ENCODE results near the gene HNRNPD.
A peak's percentile ranks its signal among the peaks of the same experiment; 100 is the strongest.
"Not testable (repeated sequence)": the region's sequence is repeated elsewhere in the genome, so short reads cannot be mapped to it uniquely, and the experiment has no call there.

The HNRNPD gene

DNA sequence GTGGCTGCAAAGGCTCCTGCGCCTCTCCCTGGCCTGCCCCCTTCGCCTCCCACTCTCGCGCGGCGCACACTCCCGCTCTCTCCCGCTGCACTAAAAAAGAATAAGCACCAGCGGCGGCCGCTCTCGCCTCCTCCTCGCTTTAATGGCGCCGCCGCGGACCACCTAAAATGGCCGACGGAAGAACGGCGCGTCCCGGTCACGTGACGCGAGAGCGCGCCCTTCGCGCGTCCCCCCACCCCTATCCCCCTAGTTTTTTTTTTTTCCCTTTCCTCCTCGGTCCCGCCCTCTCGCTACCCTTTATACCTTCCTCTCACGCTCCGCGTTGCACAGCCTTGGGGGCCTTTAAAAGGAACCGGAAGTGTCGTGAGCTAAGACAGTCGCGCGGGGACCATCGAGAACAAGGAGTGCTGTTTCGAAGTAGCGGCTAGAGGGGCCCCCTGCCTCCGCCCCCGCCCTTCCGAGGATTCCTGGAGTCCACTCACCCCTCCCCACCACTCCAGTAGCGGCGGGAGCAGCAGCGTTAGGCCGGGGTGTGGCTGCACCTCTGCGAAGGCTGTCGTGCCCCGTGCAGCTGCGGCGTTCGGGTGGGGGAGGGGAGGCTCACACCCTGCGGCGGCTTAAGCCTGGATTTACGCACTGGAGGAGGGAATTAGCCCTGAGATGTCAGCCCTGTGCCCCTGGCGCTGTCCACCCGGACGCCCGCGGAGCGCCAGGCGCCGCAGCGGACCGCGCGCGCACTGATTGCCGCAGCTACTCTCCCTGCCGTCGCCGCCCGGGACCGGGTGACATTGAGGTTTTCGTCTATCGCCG lies at the start of gene HNRNPD:
TSS of gene HNRNPD (minus strand) at position 176 of the 810 bp plus-strand sequence. CDS start 313 bp downstream, outside the sequence.
- DNase-seq, result peak; percentile 91

- no peak for DNase-seq
These were observed 48.8 kb upstream of the HNRNPD start for GRCh38 chr4:82422616-82423015.

- no peak for DNase-seq
These were observed 48.2 kb upstream of the HNRNPD start for GRCh38 chr4:82421796-82422560.

DNA sequence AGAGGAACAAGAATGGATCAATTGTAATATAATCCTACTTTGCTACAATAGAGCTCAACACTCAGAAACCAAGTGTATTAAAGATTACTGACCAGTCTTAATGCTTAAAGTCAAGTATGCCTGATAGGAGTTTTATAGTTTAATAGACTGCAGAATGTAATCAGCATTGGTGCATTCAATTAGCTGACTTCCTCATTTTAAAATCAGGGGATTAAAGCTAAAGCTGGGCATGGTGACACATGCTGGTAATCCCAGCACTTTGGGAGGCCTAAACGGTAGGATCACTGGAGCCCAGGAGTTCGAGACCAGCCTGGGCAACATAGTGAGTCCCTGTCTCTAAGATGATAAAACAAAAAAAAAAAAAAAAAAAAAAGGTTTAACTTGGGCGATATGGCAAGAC lies 45.7 kb upstream of the HNRNPD start:
- no peak for DNase-seq

DNA sequence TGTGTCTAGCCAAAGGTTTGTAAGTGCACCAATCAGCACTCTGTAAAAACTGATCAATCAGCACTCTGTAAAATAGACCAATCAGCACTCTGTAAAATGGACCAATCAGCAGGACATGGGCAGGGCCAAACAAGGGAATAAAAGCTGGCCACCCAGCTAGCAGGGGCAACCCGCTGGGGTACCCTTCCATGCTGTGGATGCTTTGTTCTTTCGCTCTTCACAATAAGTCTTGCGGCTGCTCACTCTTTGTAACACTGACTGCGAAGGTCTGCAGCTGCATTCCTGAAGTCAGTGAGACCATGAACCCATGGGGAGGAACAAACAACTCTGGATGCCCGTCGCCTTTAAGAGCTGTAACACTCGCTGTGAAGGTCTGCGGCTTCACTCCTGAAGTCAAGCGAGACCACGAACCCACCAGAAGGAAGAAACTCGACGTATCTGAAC lies 42.2 kb upstream of the HNRNPD start:
- DNase-seq, result no peak

DNA sequence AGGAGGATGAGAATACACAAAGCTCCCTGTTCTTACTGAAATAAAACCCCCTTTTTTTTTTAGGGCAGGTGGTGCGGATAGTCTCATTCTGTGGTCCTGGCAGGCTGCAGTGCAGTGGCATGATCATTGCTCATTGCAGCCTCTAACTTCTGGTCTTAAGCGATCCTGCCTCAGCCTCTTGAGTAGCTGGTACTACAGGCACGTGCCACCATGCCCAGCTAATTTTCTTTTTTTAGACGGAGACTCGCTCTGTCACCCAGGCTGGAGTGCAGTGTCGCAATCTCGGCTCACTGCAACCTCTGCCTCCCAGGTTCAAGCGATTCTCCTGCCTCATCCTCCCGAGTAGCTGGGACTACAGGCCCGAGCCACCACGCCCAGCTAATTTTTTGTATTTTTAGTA lies 41.3 kb upstream of the HNRNPD start:
- DNase-seq, result not testable (repeated sequence)

DNA sequence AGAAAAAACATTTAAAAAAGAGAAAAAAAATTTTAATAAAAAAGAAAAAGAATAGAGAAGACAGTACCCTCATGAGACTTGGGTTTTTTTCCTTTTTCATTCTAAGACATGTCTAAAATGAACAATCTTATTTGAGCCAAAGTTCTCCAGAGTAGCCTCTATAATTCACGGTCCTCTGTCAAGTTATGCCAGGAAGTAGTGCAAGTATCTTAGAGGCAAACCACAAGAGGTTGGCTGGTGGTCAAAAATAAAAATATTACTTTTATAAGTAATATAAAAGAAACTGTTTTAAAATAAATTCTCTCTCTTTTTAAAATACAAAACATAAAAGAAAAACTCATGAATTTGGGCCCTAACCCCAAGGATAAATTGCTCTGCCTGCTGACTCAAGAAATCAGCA lies 29.9 kb upstream of the HNRNPD start:
- DNase-seq, result no peak

DNA sequence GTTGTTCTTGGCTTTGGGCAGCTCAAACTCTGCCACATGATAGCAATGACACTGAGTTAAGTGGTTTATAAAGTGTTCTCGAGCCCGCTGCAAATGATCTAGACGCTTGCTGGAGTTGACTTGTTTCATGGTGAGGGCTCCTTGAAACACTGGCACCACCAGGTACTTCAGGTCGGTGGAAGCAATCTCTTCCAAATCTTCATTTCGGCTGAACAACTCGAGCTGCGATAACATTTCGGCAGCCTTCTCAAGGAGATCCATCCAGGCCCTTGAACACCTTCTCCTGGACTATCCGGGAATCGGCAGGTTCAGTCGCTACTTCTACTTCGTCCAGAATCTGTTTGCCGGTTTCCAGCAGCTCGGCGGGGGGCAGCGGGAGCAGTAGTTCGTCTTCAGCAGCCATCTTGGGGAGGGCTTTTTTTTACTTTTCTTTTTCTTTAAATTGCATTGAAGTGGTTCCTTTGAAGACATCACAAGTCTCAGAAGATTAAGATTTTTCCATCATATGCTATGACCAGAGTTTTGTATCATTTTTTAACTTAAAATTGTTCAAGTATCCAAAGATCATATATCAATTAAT lies 28.5 kb upstream of the HNRNPD start:
- no peak for DNase-seq

GRCh38 chr4:82401600-82401999 lies 27.8 kb upstream of the HNRNPD start:
- DNase-seq, result no peak

DNA sequence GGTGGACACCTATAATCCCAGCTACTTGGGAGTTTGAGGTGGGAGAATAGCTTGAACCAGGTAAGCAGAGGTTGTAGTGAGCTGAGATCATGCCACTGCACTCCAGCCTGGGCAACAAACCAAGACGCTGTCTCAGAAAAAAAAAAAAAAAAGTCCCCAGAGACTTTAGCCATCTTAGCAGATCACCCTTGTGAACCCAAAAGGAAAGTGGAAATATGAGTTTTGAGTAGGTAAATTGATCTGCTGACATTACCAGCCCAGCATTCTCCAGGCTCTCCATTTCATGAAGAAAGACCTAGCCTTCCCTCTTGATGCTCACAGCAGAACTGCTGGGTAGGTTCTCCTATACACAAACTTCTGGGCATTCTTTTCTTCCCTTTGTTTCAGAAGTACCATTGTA lies 24.5 kb upstream of the HNRNPD start:
- DNase-seq, result no peak

DNA sequence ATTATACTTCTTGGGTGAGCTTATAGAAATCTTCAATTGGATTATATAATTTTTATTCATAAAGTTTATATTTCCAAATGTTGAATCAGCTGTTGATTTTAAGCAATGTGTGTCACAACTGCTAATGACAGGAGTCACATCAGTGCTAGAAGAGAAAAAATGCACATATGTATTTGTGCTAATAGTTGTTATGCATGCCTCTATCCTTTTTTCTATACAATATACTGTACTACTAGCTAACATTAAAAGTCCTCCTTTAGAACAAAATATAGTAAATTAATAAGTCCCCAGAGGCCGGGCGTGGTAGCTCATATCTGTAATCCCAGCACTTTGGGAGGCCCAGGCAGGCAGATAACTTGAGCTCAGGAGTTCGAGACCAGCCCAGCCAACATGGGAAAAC lies 23.7 kb upstream of the HNRNPD start:
- no peak for DNase-seq

DNA sequence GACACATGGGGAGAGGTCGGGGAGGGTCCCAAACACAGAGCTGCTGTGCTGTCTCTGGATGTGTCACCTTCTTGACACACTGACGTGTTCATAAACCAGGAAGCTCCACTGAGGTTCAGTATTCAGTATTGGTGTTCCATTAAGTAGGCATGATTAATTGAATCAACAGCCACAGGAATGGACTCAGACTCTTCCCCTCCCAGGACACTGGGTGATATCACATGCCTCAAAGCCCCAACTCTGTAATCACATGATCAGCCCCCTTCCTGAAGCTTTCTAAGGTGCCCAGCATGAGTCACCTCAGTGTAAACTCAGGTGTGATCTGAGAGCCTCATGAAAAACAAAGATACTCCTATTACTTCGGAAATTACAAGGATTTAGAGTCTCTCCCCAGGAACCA lies 21.1 kb upstream of the HNRNPD start:
- DNase-seq, result no peak

DNA sequence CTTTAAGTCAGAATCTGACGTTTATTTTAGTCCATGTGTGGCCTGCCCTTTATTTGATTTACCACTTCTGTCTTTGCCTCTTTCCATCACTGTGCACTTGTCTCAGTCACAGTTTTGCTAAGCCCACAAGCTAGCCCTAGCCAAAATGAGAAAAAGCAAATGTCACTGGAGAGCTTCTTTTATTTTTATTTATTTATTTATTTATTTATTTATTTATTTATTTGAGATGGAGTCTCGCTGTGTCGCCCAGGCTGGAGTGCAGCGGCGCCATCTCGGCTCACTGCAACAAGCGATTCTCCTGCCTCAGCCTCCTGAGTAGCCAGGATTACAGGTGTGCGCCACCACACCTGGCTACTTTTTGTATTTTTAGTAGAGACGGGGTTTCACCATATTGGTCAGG lies 16.3 kb upstream of the HNRNPD start:
- not testable (repeated sequence) for DNase-seq

DNA sequence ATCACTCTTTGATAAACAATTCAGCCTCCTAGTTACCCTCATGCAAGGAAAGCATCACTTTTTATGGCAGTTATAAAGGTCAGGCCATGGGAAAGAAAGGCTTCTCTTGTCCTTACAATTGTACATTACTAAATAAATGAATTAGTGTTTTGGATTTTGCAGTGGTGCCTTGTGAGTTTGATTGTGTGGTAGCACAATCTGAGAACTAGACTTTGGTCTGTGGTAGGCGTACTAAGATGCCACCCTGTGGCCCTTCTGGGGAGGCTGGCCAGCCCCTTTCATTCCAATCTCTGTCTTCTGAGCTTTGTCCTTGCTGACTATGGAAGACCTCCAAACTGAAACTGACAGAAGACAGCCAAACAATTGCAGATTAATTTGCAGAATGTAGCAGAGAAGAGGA lies 14.6 kb upstream of the HNRNPD start:
- DNase-seq, result no peak

DNA sequence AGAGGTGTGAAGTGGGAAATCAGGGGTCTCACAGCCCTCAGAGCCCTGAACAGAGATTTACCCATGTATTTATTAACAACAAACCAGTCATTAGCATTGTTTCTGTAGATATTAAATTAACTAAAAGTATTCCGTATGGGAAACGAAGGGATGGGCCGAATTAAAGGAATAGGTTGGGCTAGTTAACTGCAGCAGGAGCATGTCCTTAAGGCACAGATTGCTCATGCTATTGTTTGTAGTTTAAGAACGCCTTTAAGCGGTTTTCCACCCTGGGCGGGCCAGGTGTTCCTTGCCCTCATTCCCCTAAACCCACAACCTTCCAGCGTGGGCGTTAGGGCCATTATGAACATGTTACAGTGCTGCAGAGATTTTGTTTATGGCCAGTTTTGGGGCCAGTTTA lies 12.5 kb upstream of the HNRNPD start:
- DNase-seq, result not testable (repeated sequence)

DNA sequence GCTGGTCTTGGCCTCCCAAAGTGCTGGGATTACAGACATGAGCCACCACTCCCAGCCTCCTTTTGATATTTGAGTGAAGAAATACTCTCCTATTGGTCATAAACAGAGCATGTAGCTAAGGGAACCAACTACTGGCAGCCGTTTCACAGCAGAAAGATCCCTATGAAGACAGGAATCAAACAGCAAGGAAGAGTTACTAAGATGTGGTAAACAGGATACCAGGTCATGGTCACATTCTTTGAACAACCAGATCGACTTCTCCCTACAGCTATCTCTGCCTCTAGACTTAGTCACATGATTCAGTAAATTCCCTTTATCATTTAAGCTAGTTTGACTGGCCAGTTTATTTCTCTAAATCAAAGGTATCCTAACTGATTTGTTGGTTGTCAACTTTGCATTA lies 9.0 kb upstream of the HNRNPD start:
- DNase-seq, result no peak

- no peak for DNase-seq
These were observed 8.0 kb upstream of the HNRNPD start for GRCh38 chr4:82381661-82382296.

DNA sequence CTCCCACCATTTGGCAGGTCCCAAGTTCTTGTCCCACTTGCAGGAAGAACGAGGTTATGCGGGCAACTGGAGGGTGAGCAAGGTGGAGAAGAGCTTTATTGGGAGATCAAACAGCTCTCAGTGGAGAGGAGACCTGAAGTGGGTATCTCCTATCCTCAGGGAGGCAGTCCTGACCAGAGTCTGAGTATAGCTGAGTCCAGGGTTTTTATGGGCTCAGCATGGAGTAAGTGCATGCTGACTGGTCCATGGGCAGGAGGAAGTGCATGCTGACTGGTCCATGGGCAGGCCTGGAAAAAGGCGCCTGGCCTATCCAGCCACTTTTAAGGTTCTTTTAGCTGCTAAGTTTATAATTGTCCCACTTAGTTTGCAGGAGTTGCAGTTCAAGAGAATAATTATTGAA lies 7.4 kb upstream of the HNRNPD start:
- no peak for DNase-seq

- DNase-seq, result no peak
These were observed 7.0 kb upstream of the HNRNPD start for GRCh38 chr4:82380831-82381230.

GRCh38 chr4:82380344-82380743 lies 6.6 kb upstream of the HNRNPD start:
- no peak for DNase-seq

DNA sequence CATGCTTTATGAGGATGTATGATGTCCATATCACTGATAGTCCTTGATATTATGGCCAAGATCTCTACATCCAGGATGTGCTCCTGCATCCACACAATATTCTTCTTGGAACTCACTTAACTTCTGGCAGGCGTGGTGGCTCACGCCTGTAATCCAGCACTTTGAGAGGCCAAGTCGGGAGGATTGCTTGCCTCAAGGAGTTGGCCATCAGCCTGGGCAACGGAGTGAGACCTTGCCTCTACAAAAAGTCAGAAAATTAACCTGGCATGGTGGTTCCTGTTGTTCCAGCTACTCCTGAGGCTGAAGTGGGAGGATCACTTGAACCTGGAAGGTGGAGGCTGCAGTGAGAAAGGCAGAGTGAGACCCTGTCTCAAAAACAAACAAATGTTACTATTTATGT lies 2.3 kb upstream of the HNRNPD start:
- no peak for DNase-seq

DNA sequence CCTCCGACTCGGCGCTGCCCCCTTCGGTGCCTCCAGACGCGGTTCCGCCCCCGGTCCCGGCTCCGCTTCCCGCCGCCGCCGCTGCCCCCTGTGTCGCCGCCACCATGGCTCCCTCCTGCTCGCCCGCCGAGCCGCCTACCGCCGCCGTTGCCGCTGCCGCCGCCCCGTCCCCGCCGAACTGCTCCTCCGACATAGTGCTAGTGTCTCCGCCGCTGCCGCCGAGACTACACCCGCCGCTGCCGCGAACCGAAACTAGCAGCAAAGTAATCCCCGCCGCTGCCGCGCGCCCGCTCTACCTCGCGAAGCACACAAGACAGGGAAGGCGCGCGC lies 340 bp downstream of the HNRNPD start:
- DNase-seq, result no peak
